OCI-LY1 (cell line): ENCODE measurements around the gene TNFRSF1B.

Experiments used
- CTCF ChIP-seq: fragments of 200-600 bp; sonication (generic), shearing (Covaris generic); IDR thresholded peaks from 2 replicates; pipeline ENCODE4 v1.5.1; 2017; ENCODE audit warnings: mild to moderate bottlenecking, antibody characterized with exemption, low read length, moderate library complexity, mixed read lengths
- EZH2 ChIP-seq: fragments of 200-600 bp; sonication (generic), shearing (Covaris generic); IDR thresholded peaks from 2 replicates; pipeline ENCODE4 v1.8.0; 2017; ENCODE audit warnings: borderline replicate concordance, mixed run types, mild to moderate bottlenecking, antibody characterized with exemption, low read length, moderate library complexity, mixed read lengths

- no peak for TF ChIP-seq CTCF
- TF ChIP-seq EZH2 = no peak
Measured at GRCh38 chr1:12230549-12231275, 63.9 kb downstream of the TNFRSF1B start.
